KMS-11 (cell line): ENCODE results near the gene TRPM1.

ENCODE experiments used
- H2AFZ ChIP-seq: fragments of 200-600 bp; sonication (generic); 2 replicates; pipeline ENCODE4 v1.6.1; 2016; ENCODE audit warnings: antibody characterized with exemption, mixed run types, low read depth
- H3K27ac ChIP-seq: fragments of 200-600 bp; sonication (generic); 2 replicates; pipeline ENCODE4 v1.6.1; 2016; ENCODE audit warnings: mild to moderate bottlenecking, mixed run types
- H3K27me3 ChIP-seq: fragments of 200-600 bp; sonication (generic); 2 replicates; pipeline ENCODE4 v1.6.1; 2017; ENCODE audit warnings: mild to moderate bottlenecking, low read depth, mixed run types, moderate library complexity; ENCODE audit not compliant: insufficient read depth
- H3K36me3 ChIP-seq: fragments of 200-600 bp; sonication (generic); 2 replicates; pipeline ENCODE4 v1.6.1; 2017; ENCODE audit warnings: mild to moderate bottlenecking, mixed run types; ENCODE audit not compliant: insufficient read depth
- H3K4me1 ChIP-seq: fragments of 200-600 bp; sonication (generic); 2 replicates; pipeline ENCODE4 v1.6.1; 2016; ENCODE audit warnings: mild to moderate bottlenecking, low read depth, mixed run types; ENCODE audit not compliant: poor library complexity, severe bottlenecking
- H3K4me2 ChIP-seq: fragments of 200-600 bp; sonication (generic); 2 replicates; pipeline ENCODE4 v1.7.0; 2016; ENCODE audit warnings: mild to moderate bottlenecking, mixed run types
- H3K4me3 ChIP-seq: fragments of 200-600 bp; sonication (generic); IDR thresholded peaks from 2 replicates; pipeline ENCODE4 v1.6.1; 2017; ENCODE audit warnings: low read depth, low read length, mixed read lengths; ENCODE audit not compliant: insufficient read depth
- H3K79me2 ChIP-seq: fragments of 200-600 bp; sonication (generic); 2 replicates; pipeline ENCODE4 v1.6.1; 2016; ENCODE audit warnings: low read depth, mixed run types; ENCODE audit not compliant: insufficient read depth
- H3K9ac ChIP-seq: fragments of 200-600 bp; sonication (generic); 2 replicates; pipeline ENCODE4 v1.6.1; 2016; ENCODE audit warnings: mild to moderate bottlenecking, mixed run types
- H4K20me1 ChIP-seq: fragments of 200-600 bp; sonication (generic); 2 replicates; pipeline ENCODE4 v1.6.1; 2016; ENCODE audit warnings: mild to moderate bottlenecking, mixed run types; ENCODE audit not compliant: insufficient read depth
- TF ChIP-seq, protein P1 (sequence below): fragments of 200-600 bp; sonication (generic); conservative IDR thresholded peaks from 2 replicates; pipeline ENCODE4 v1.6.1; 2017; ENCODE audit warnings: low read depth, mild to moderate bottlenecking, antibody characterized with exemption, low read length, moderate library complexity, mixed read lengths

TRPM1 gene

DNA sequence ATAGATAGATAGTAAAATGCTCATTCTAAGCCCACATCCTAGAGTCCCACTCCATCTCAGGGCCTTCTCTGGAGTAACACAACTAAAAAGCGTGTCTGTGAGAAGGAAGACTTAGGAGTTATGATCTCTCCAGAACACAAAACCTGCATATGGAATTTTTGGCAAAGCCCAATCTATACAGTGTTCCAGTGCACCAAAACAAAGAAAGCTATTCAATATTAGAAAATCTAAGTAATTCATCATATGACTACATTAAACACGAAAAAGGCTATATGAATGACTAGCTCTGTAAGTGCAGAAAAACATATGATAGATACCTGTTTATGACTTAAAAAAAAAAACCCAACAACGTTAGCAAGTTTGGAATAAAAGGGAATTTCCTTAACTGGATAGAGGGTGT lies 137.8 kb downstream of the TRPM1 start:
- H3K27ac ChIP-seq = no peak overlapping the region
- H2AFZ ChIP-seq = no peak overlapping the region
- no peaks in the 10 kb centered on the region for H3K27me3 ChIP-seq
- H3K9ac ChIP-seq = no peak overlapping the region
- no peaks in the 10 kb centered on the region for H3K79me2 ChIP-seq
- no peaks in the 10 kb centered on the region for H3K4me1 ChIP-seq
- H3K4me2 ChIP-seq = no peak overlapping the region
- H3K4me3 ChIP-seq = no peak overlapping the region
- H3K36me3 ChIP-seq = peaks cover 2% of the 10 kb centered on the region; the same call in 1 of the 2 replicates
- no peaks in the 10 kb centered on the region for H4K20me1 ChIP-seq
- TF ChIP-seq, protein P1, sequence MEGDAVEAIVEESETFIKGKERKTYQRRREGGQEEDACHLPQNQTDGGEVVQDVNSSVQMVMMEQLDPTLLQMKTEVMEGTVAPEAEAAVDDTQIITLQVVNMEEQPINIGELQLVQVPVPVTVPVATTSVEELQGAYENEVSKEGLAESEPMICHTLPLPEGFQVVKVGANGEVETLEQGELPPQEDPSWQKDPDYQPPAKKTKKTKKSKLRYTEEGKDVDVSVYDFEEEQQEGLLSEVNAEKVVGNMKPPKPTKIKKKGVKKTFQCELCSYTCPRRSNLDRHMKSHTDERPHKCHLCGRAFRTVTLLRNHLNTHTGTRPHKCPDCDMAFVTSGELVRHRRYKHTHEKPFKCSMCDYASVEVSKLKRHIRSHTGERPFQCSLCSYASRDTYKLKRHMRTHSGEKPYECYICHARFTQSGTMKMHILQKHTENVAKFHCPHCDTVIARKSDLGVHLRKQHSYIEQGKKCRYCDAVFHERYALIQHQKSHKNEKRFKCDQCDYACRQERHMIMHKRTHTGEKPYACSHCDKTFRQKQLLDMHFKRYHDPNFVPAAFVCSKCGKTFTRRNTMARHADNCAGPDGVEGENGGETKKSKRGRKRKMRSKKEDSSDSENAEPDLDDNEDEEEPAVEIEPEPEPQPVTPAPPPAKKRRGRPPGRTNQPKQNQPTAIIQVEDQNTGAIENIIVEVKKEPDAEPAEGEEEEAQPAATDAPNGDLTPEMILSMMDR = no peak

DNA sequence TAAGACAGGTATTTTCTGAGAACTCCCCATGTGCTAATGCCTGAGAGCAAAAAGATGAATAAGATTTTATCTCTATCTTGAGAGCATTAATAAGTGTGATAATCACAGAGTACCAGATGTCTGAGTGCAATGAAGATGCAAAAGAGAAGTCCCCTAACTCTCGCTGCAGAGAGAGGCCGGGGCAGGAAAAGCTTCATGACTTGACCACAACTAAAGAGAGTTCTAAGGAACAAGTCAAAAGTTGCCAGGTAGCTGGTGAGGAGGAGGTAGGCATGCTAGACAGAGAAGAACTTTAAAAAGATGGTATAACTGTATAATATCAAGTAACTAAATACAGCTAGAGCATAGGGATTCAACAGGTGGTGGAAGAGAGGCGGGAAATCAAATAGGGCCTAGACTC lies 138.9 kb downstream of the TRPM1 start:
- Histone ChIP-seq H3K4me1 (no peaks in the 10 kb centered on the region), H3K4me2 (no peak overlapping the region), H3K27ac (no peak overlapping the region), H4K20me1 (no peaks in the 10 kb centered on the region), H3K79me2 (no peaks in the 10 kb centered on the region), H3K36me3 (peaks cover 7% of the 10 kb centered on the region; the same call in 1 of the 2 replicates), H2AFZ (no peak overlapping the region), H3K9ac (no peak overlapping the region), H3K27me3 (no peaks in the 10 kb centered on the region), H3K4me3 (no peak overlapping the region)
- TF ChIP-seq, protein P1 = no peak

DNA sequence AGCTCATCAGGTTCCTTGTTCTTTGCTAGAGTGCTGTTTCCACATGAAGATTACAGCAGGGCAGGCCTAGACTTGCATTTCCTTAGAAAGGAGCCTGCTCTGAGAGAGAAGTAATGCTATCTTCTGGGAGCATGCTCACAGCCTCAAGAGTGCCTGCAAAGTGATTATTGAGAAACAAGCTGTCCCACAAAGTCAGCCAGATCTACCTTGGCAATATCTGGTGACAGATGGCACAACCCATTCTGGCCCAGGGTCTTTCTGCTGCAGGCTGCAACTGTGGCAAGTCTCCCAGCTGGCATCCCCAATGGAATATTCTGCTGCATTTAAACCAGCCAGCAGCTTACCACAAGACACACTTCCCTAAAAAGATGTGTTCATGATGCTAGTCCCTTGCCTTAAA lies 139.4 kb downstream of the TRPM1 start:
- Histone ChIP-seq H2AFZ (no peak overlapping the region), H3K4me1 (no peaks in the 10 kb centered on the region), H3K36me3 (peaks cover 9% of the 10 kb centered on the region; the same call in 1 of the 2 replicates), H3K4me2 (no peak overlapping the region), H4K20me1 (no peaks in the 10 kb centered on the region), H3K79me2 (no peaks in the 10 kb centered on the region), H3K27ac (no peak overlapping the region), H3K27me3 (no peaks in the 10 kb centered on the region), H3K4me3 (no peak overlapping the region), H3K9ac (no peak overlapping the region)
- TF ChIP-seq, protein P1 = no peak

DNA sequence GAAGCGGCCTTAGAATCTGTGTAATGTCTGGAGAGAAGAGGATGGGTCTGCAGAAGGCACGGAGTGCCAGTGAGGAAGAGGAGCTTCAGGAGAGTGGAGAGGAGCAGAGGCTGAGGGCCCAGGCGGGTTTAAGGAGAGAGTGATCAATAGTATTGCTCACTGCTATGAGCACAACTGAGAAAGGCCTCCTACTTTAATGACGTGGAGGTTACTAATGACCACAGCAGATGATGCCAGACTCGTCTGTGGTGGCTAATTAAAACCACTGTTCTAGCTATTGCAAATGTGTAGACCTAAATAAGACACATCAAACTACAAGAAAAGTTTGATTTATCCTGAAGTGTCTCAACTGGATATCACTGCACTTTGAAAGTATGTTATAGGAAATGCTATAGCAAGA lies 143.3 kb downstream of the TRPM1 start:
- Histone ChIP-seq H3K27ac (no peak overlapping the region), H3K27me3 (no peaks in the 10 kb centered on the region), H3K36me3 (peaks cover 19% of the 10 kb centered on the region), H3K79me2 (no peaks in the 10 kb centered on the region), H3K4me3 (no peak overlapping the region), H3K4me1 (peaks cover 11% of the 10 kb centered on the region), H4K20me1 (no peaks in the 10 kb centered on the region), H3K4me2 (no peak overlapping the region), H3K9ac (no peak overlapping the region), H2AFZ (no peak overlapping the region)
- TF ChIP-seq, protein P1 = no peak
